Gastrocnemius medialis (tissue), 4 donors: Measurements from ENCODE around the gene HOXB2. TPM values are rescaled to one million over a fixed set of nuclear protein-coding genes. Genes with fewer than 3 reads are reported as not detected.

ENCODE experiments used
- ATAC-seq, 2 donors: fragments of 150-250 bp; one replicate each; pipeline ENCODE4 v1.9.1; 2016
- DNase-seq, 2 donors: peaks; one replicate each; pipeline ENCODE4 v3.0.0-alpha.2; 2019
- H3K27ac ChIP-seq, 4 donors: fragments of 200-600 bp; sonication (generic); 1 replicate in 1 of 4; 2 replicates in 3 of 4; pipeline ENCODE4 v1.5.1; 2016 to 2018; ENCODE audit warnings: mild to moderate bottlenecking in 2 of 4, moderate library complexity in 1 of 4
- H3K27me3 ChIP-seq, 3 donors: fragments of 200-600 bp; sonication (generic) in 2 of 3; 1 replicate in 1 of 3; 2 replicates in 2 of 3; pipeline versions ENCODE4 v1.5.1 to v1.6.0; 2016 to 2019; ENCODE audit warnings: mild to moderate bottlenecking in 1 of 3, moderate library complexity in 1 of 3
- H3K36me3 ChIP-seq, 2 donors: fragments of 200-600 bp; sonication (generic) in 1 of 2; one replicate each; pipeline ENCODE4 v1.5.1; 2017 to 2018
- H3K4me1 ChIP-seq, 2 donors: fragments of 200-600 bp; sonication (generic) in 1 of 2; one replicate each; pipeline ENCODE4 v1.5.1; 2016 to 2017; ENCODE audit warnings: mild to moderate bottlenecking in 2 of 2
- H3K4me3 ChIP-seq, 4 donors: fragments of 200-600 bp; sonication (generic) in 3 of 4; 1 replicate in 1 of 4; 2 replicates in 3 of 4; pipeline ENCODE4 v1.5.1; 2016 to 2019; ENCODE audit warnings: mild to moderate bottlenecking in 2 of 4
- H3K9me3 ChIP-seq, 3 donors: fragments of 200-600 bp; sonication (generic) in 2 of 3; 1 replicate in 1 of 3; 2 replicates in 2 of 3; pipeline ENCODE4 v1.5.1; 2016 to 2019
- POLR2A ChIP-seq, 2 donors: fragments of 450-650 bp; IDR thresholded peaks; one replicate each; pipeline ENCODE4 v1.6.1; 2017; ENCODE audit warnings: antibody characterized with exemption in 2 of 2, mild to moderate bottlenecking in 2 of 2, moderate library complexity in 2 of 2
- in situ Hi-C, 4 donors: fragments of 200-750 bp; cut with MboI; loops; one replicate each; pipeline versions ENCODE4 v1.15.0 to v1.8.0; 2017; ENCODE audit warnings: low sequenced_read_pairs in 4 of 4
- intact Hi-C: fragments of 100-400 bp; cut with DNase I; formaldehyde crosslinking; loops from one replicate; pipeline ENCODE4 v1.15.1; 2023; ENCODE audit warnings: low total_unique reads
- total RNA-seq, 4 donors: library from RNA; depleted of rRNA; stranded (reverse); fragments of >200 nt; gene quantifications; one replicate each; pipeline versions ENCODE4 v1.1.0 to v1.2.3, GENCODE V29; 2016
- TF ChIP-seq, protein P1 (sequence below), 5 experiments: fragments of 450-650 bp in 3 of 5; fragments of 200-600 bp in 2 of 5; sonication (generic) in 2 of 5; IDR thresholded peaks in 4 of 5; conservative IDR thresholded peaks in 1 of 5; 1 replicate in 4 of 5; 2 replicates in 1 of 5; pipeline ENCODE4 v1.5.1; 2016 to 2019; ENCODE audit warnings: antibody characterized with exemption in 5 of 5, mild to moderate bottlenecking in 3 of 5, moderate library complexity in 3 of 5

HOXB2 gene
- 10 to 100 TPM in 2 of 4 donors, 1 to 10 TPM in 2; 4.1 to 22.1 (median 10.4) TPM for total RNA-seq

- Histone ChIP-seq H3K4me1 (peaks cover 10 to 40% of the 10 kb centered on the region in 2 donors), H3K27ac (peak within 1 kb of the TSS; percentile 80 to 94 (median 85)), H3K4me3 (peak within 1 kb of the TSS; percentile 59 to 76 (median 68)), H3K36me3 (no peaks in the 10 kb centered on the region), H3K9me3 (no peaks in the 10 kb centered on the region), H3K27me3 (peaks cover 16 to 38% (median 20%) of the 10 kb centered on the region in 3 donors)
- TF ChIP-seq, protein P1, sequence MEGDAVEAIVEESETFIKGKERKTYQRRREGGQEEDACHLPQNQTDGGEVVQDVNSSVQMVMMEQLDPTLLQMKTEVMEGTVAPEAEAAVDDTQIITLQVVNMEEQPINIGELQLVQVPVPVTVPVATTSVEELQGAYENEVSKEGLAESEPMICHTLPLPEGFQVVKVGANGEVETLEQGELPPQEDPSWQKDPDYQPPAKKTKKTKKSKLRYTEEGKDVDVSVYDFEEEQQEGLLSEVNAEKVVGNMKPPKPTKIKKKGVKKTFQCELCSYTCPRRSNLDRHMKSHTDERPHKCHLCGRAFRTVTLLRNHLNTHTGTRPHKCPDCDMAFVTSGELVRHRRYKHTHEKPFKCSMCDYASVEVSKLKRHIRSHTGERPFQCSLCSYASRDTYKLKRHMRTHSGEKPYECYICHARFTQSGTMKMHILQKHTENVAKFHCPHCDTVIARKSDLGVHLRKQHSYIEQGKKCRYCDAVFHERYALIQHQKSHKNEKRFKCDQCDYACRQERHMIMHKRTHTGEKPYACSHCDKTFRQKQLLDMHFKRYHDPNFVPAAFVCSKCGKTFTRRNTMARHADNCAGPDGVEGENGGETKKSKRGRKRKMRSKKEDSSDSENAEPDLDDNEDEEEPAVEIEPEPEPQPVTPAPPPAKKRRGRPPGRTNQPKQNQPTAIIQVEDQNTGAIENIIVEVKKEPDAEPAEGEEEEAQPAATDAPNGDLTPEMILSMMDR (IDR thresholded peaks at IDR 0.05 in 4 of 5, conservative IDR thresholded peaks at IDR 0.05 in 1 of 5), result no peak
- no peak for TF ChIP-seq POLR2A (IDR thresholded peaks at IDR 0.05)
- no peak for ATAC-seq
- intact Hi-C loops, result no loop called here
- no peak for DNase-seq
- in situ Hi-C loops, result no loop called here
These were observed at the start of gene HOXB2 for GRCh38 chr17:48545022-48545375. HOXB2 (minus strand) TSS chr17:48545109; CDS start chr17:48544911, 198 bp downstream.

DNA sequence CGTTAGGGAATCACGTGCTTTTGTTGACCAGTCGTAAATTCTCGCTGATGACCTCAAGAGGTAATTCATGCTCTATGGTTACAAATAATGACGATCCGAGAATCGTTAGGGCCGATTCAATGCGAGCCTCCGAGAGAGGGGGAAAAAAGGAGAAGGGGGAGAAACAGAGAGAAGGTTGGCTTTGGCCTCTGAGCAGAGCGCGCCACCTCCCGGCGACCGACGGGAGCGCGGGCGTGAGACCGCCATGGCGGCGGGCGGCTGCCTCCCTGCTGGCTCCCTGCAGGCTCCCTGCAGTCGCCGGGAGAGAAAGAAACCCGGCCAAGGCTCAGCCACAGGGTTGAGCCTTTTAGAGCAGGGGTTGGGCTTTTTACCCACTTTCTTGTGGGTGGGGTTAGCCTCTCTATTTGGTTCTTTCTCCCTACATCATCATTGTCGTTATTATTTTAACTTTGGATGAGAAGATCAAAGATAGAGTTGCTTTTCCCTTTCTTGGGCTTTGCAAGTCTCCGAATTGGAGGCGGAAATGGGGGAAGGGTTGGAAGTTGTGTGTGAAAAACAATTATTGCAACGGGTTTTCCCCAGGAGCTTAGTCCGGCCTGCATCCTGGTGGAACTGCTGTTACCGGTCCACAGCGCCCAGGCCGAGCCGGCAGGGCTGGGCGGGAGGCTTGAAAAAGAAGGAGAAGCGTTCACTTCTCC, 49.1 kb upstream of the HOXB2 start:
- in situ Hi-C loops, result loop anchor here in 3 of 4 donors (10.0 kb wide), 2 partner anchors 249 to 259 kb away; no protein-coding TSS in a partner anchor
- DNase-seq (peak in 1 of 2 donors; percentile 53), ATAC-seq (peak; percentile 32 to 65)
- no peak for TF ChIP-seq POLR2A (IDR thresholded peaks at IDR 0.05)
- TF ChIP-seq, protein P1 (IDR thresholded peaks at IDR 0.05 in 4 of 5, conservative IDR thresholded peaks at IDR 0.05 in 1 of 5), result peak; percentile 73 to 94 (median 82)
- intact Hi-C loops, result loop anchor here (5.0 kb wide), 1 partner anchor 242 kb away; no protein-coding TSS in a partner anchor
- no peaks in the 10 kb centered on the region for H3K36me3 ChIP-seq
- peak overlapping the region; percentile 44 to 50 (median 49) for H3K4me3 ChIP-seq
- peak overlapping the region in 2 of 4 donors; percentile 2 to 47 for H3K27ac ChIP-seq
- no peaks in the 10 kb centered on the region for H3K9me3 ChIP-seq
- peaks cover 67 to 89% (median 80%) of the 10 kb centered on the region in 3 donors for H3K27me3 ChIP-seq
- peaks cover 3 to 25% of the 10 kb centered on the region in 2 donors for H3K4me1 ChIP-seq

GRCh38 chr17:48593126-48593829, 48.4 kb upstream of the HOXB2 start, which contains the start of gene HOXB5:
HOXB5 (minus strand) TSS chr17:48593779; CDS start chr17:48593682, 97 bp downstream.
- no peaks in the 10 kb centered on the region for H3K9me3 ChIP-seq
- in situ Hi-C loops, result loop anchor here in 3 of 4 donors (10.0 kb wide), 2 partner anchors 248 to 258 kb away; no protein-coding TSS in a partner anchor
- peaks cover 3 to 25% of the 10 kb centered on the region in 2 donors for H3K4me1 ChIP-seq
- H3K36me3 ChIP-seq, result no peaks in the 10 kb centered on the region
- intact Hi-C loops, result loop anchor here (5.0 kb wide), 1 partner anchor 241 kb away; no protein-coding TSS in a partner anchor
- no peak for TF ChIP-seq POLR2A (IDR thresholded peaks at IDR 0.05)
- TF ChIP-seq, protein P1 (IDR thresholded peaks at IDR 0.05 in 4 of 5, conservative IDR thresholded peaks at IDR 0.05 in 1 of 5), result no peak
- DNase-seq (no peak), ATAC-seq (no peak)
- peak within 1 kb of the TSS; percentile 44 to 50 (median 49) for H3K4me3 ChIP-seq
- H3K27ac ChIP-seq, result peak within 1 kb of the TSS in 2 of 4 donors; percentile 2 to 47
- peaks cover 60 to 87% (median 72%) of the 10 kb centered on the region in 3 donors for H3K27me3 ChIP-seq

- no peaks in the 10 kb centered on the region for H3K36me3 ChIP-seq
- no peak for TF ChIP-seq POLR2A (IDR thresholded peaks at IDR 0.05)
- TF ChIP-seq, protein P1 (IDR thresholded peaks at IDR 0.05 in 4 of 5, conservative IDR thresholded peaks at IDR 0.05 in 1 of 5), result no peak
These were observed 47.7 kb upstream of the HOXB2 start for GRCh38 chr17:48592577-48592976.

More at GRCh38 chr17:48592577-48592976, 47.7 kb upstream of the HOXB2 start:
- in situ Hi-C loops (loop anchor here in 3 of 4 donors (10.0 kb wide), 2 partner anchors 248 to 258 kb away; no protein-coding TSS in a partner anchor), intact Hi-C loops (loop anchor here (5.0 kb wide), 1 partner anchor 240 kb away; no protein-coding TSS in a partner anchor)
- no peak for ATAC-seq
- Histone ChIP-seq H3K27me3 (peaks cover 53 to 87% (median 69%) of the 10 kb centered on the region in 3 donors), H3K4me3 (peak overlapping the region in 1 of 4 donors; percentile 48), H3K27ac (no peak overlapping the region), H3K4me1 (peaks cover 0 to 19% of the 10 kb centered on the region in 2 donors), H3K9me3 (no peaks in the 10 kb centered on the region)
- no peak for DNase-seq
